Measurements from ENCODE around the gene CLIP4. TPM values are rescaled to one million over a fixed set of nuclear protein-coding genes. Genes with fewer than 3 reads are reported as not detected.

Gene CLIP4, protein sequence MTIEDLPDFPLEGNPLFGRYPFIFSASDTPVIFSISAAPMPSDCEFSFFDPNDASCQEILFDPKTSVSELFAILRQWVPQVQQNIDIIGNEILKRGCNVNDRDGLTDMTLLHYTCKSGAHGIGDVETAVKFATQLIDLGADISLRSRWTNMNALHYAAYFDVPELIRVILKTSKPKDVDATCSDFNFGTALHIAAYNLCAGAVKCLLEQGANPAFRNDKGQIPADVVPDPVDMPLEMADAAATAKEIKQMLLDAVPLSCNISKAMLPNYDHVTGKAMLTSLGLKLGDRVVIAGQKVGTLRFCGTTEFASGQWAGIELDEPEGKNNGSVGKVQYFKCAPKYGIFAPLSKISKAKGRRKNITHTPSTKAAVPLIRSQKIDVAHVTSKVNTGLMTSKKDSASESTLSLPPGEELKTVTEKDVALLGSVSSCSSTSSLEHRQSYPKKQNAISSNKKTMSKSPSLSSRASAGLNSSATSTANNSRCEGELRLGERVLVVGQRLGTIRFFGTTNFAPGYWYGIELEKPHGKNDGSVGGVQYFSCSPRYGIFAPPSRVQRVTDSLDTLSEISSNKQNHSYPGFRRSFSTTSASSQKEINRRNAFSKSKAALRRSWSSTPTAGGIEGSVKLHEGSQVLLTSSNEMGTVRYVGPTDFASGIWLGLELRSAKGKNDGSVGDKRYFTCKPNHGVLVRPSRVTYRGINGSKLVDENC
- total RNA-seq (ENCODE audit: low replicate concordance): 73.5 and 97.1 TPM in 2 replicates

DNA sequence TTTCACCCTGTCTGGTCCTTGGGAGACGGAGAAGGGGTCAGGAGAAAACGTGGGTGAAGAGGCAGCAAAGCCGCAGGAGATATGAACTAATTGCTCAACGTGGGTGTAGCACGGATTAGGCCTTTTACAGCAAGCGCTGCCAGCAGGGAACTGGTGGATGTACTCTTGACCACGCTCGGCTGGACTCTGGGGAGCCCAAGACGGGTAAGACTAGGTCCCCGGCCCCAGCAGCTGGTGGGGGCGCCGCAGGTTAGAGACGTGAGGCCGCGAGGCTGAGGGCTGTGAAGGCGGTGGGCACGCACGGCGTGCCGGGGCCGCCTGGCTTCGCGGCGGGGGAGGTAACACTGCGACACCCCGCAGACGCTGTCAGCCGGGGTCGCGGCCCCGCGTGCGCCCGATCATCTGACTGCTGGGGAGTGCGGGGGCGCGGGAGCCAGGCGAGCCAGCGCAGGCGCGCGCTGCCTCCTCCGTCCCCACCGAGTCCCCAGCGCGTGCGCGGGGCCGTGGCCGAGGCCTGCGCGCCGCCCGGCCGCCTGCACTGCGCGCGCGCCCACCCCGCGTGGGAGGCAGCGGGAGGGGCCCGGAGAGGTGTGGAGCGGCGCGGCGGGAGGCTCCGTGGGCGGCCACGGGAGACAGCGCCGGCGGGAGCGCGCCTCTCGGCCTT is at the start of gene CLIP4:
CLIP4 (plus strand) TSS at position 470 of the 664 bp plus-strand sequence. CDS start 5,974 bp downstream, outside the sequence.
- TF ChIP-seq, protein P1, sequence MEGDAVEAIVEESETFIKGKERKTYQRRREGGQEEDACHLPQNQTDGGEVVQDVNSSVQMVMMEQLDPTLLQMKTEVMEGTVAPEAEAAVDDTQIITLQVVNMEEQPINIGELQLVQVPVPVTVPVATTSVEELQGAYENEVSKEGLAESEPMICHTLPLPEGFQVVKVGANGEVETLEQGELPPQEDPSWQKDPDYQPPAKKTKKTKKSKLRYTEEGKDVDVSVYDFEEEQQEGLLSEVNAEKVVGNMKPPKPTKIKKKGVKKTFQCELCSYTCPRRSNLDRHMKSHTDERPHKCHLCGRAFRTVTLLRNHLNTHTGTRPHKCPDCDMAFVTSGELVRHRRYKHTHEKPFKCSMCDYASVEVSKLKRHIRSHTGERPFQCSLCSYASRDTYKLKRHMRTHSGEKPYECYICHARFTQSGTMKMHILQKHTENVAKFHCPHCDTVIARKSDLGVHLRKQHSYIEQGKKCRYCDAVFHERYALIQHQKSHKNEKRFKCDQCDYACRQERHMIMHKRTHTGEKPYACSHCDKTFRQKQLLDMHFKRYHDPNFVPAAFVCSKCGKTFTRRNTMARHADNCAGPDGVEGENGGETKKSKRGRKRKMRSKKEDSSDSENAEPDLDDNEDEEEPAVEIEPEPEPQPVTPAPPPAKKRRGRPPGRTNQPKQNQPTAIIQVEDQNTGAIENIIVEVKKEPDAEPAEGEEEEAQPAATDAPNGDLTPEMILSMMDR (IDR thresholded peaks at IDR 0.05; ENCODE audit: insufficient read depth, low read length): no peak
- DNase-seq (ENCODE audit: low read depth): peak; percentile 68
- peak within 1 kb of the TSS; percentile 68 for H3K4me3 ChIP-seq (ENCODE audit: low read depth, low read length)

DNA sequence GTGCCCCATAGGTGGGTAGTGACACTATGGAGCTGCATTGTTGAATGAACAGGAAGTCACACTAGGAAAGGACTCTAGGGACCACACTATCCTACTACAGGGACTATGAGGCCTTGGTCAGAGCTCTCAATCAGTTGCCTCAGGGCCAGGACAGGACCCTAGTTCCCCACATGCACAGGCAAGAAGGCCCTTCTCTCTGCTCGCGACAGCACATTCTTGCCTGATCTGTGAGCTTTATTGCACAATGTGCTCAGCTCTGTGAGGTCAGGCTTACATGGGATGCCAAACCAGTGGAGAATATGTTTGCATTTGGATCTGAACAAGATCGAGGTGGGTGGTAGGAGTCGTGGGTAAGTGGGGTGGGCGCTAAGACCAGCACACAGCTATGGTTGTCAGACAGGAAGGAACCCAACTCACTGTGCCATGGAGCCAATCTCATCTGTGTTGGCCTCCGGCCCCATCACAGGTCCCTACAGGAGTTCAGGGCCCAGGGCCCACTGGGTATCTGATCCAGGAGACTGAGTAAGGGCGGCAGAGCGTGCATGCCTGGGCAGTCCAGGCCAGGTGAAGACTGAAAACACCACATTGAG is 48.8 kb upstream of the CLIP4 start:
- TF ChIP-seq, protein P1 (IDR thresholded peaks at IDR 0.05; ENCODE audit: insufficient read depth, low read length): no peak
- peak; percentile 67 for DNase-seq (ENCODE audit: low read depth)
- no peak overlapping the region for H3K4me3 ChIP-seq (ENCODE audit: low read depth, low read length)

DNA sequence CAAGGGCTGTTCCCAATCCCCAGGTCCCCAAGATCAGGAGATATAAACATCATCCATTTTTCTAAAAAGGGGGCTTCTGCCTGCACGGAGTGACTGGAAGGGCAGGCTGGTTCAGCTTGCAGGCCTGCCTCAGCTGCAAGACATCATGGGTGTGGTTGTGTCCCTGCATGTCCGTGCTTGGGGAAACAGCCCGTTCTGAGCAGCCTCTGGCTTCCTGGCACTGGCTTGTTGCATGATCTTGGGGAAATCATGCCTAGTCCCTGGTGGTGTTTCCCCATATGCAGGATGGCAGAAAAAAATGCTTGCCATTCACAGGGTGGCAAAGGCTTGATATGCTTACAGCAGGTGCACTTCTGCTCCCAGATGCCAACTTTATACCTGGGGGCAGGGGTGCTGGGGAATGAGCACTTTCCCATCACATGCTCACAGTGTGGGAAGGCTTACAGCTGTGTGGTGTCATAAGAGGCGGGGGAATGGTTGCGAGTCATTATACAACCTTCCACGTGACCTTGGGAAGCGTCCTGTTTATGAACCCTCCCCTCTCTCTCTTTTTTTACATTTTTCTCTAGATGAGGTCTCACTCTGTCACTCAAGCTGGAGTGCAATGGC is 48.1 kb upstream of the CLIP4 start:
- TF ChIP-seq, protein P1 (IDR thresholded peaks at IDR 0.05; ENCODE audit: insufficient read depth, low read length): no peak

DNA sequence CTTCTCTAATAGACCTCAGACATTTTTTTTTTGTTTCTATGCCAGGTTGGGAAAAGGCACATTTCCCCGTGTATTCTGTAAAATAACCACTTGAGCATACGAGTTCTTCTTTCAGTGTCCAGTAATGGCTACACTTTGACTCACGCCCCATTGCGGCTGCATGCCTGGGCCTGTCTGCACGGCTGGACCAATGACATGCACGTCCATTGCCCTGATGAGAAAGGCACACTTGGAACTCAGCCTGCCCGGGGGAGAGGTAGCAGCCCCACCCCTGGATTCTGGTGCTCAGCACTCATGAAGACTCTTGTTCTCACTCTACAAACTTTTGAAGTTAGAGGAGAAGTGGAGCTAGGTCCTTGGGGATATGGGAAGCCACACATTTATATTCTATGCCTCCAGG is 46.7 kb upstream of the CLIP4 start:
- no peak overlapping the region for H3K4me3 ChIP-seq (ENCODE audit: low read depth, low read length)
- DNase-seq (ENCODE audit: low read depth): no peak
- TF ChIP-seq, protein P1 (IDR thresholded peaks at IDR 0.05; ENCODE audit: insufficient read depth, low read length): no peak

More for the DNA sequence above, 48.1 kb upstream of the CLIP4 start:
- DNase-seq (ENCODE audit: low read depth): no peak
- no peak overlapping the region for H3K4me3 ChIP-seq (ENCODE audit: low read depth, low read length)

DNA sequence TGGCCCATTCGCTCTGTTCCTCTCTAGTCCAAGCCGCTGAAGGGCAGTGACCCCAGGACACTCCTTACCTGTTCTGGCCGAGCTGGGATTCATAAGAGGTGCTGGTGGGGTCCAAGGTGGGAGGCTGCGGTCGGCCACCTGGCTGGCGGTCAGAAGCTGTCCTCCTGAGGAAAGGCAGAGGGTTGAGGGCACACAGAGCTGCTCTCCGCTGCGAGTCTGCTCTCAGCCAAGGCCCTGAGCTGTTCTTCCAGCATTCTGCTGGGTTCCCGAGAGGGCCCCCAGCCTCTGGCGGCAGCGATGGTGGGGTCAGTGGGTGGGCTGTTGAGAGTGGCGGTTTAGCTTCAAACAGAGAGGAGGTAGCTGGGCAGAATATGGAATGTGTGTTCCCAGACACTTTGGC is 44.7 kb upstream of the CLIP4 start:
- H3K4me3 ChIP-seq (ENCODE audit: low read depth, low read length): no peak overlapping the region
- DNase-seq (ENCODE audit: low read depth): no peak
- TF ChIP-seq, protein P1 (IDR thresholded peaks at IDR 0.05; ENCODE audit: insufficient read depth, low read length): no peak

All from fibroblast of the aortic adventitia (primary cell).